Lung (tissue), 12 donors: Measurements from ENCODE around the gene ZNF415. TPM values are rescaled to one million over a fixed set of nuclear protein-coding genes. Genes with fewer than 3 reads are reported as not detected.

Source experiments
- ATAC-seq: fragments of 200-7000 bp; cut with Tn5 transposase; one replicate; pipeline ENCODE4 v1.9.1; 2020; ENCODE audit warnings: moderate number of reproducible peaks; ENCODE audit not compliant: insufficient read depth, low FRiP score
- DNase-seq, 3 donors: peaks; one replicate each; pipeline ENCODE4 v3.0.0-alpha.2; 2013 to 2017
- H3K27ac ChIP-seq, 2 donors: one replicate each; pipeline ENCODE4 v1.5.1; 2013; ENCODE audit warnings: mild to moderate bottlenecking in 2 of 2, moderate library complexity in 2 of 2, control low read depth in 1 of 2, inconsistent platforms in 1 of 2, low read depth in 1 of 2, low read length in 1 of 2
- H3K27me3 ChIP-seq, 3 donors: one replicate each; pipeline ENCODE4 v1.5.1; 2013; ENCODE audit warnings: low read length in 2 of 3; ENCODE audit not compliant: control insufficient read depth in 3 of 3, insufficient read depth in 3 of 3
- H3K36me3 ChIP-seq, 4 donors: one replicate each; pipeline ENCODE4 v1.5.1; 2013; ENCODE audit warnings: low read length in 4 of 4, mild to moderate bottlenecking in 1 of 4, moderate library complexity in 1 of 4; ENCODE audit not compliant: control insufficient read depth in 4 of 4, insufficient read depth in 4 of 4
- H3K4me1 ChIP-seq, 5 donors: one replicate each; pipeline ENCODE4 v1.5.1; 2013; ENCODE audit warnings: low read length in 5 of 5, mild to moderate bottlenecking in 2 of 5, moderate library complexity in 1 of 5; ENCODE audit not compliant: control insufficient read depth in 5 of 5, insufficient read depth in 5 of 5
- H3K4me3 ChIP-seq: one replicate; pipeline ENCODE4 v1.5.1; 2013; ENCODE audit warnings: mild to moderate bottlenecking, control low read depth, moderate library complexity
- H3K9ac ChIP-seq, 2 donors: one replicate each; pipeline ENCODE4 v1.5.1; 2013; ENCODE audit warnings: low read length in 2 of 2, control low read depth in 1 of 2; ENCODE audit not compliant: insufficient read depth in 1 of 2
- H3K9me3 ChIP-seq, 4 donors: one replicate each; pipeline ENCODE4 v1.5.1; 2013; ENCODE audit warnings: low read length in 3 of 4, mild to moderate bottlenecking in 1 of 4, moderate library complexity in 1 of 4; ENCODE audit not compliant: control insufficient read depth in 4 of 4, insufficient read depth in 3 of 4
- WGBS, 2 donors: extraction: QIAGEN DNeasy Blood & Tissue Kit; methylation state at CpG; one replicate each; pipeline ENCODE4 v1.1.7; 2013; 5-methylcytosine and 5-hydroxymethylcytosine counted together
- polyA plus RNA-seq, 2 donors: library from polyadenylated mRNA; stranded (reverse); fragments of 200-250 nt; gene quantifications; one replicate each; pipeline ENCODE4 v1.2.1, GENCODE V29; 2013
- total RNA-seq, 2 donors: library from RNA; depleted of rRNA in 1 of 2; stranded (reverse); fragments of >200 nt in 1 of 2; gene quantifications; one replicate each; pipeline ENCODE4 v1.2.1, GENCODE V29; 2014 to 2021
- TF ChIP-seq, protein P1 (sequence below): IDR thresholded peaks from 2 replicates; pipeline ENCODE4 v1.5.1; 2012; ENCODE audit warnings: mild to moderate bottlenecking; ENCODE audit errors: control extremely low read depth, extremely low read depth
- donor health status: control.
- donor health status: control.
- donor health status: Bipolar disorder and iron deficiency.
- donor health status: healthy.
- donor health status: DM: yes; HTN: yes; CAD: no.

The ZNF415 gene
- total and polyA plus RNA-seq, 4 donors = 3.1 to 16.6 (median 3.9) TPM

- no peak overlapping the region for H3K9ac ChIP-seq
- no peaks in the 10 kb centered on the region for H3K4me1 ChIP-seq
- peaks cover 0 to 9% (median 4%) of the 10 kb centered on the region in 4 donors for H3K9me3 ChIP-seq
- DNase-seq (no peak), ATAC-seq (no peak)
- no peak overlapping the region for H3K4me3 ChIP-seq
- TF ChIP-seq, protein P1, sequence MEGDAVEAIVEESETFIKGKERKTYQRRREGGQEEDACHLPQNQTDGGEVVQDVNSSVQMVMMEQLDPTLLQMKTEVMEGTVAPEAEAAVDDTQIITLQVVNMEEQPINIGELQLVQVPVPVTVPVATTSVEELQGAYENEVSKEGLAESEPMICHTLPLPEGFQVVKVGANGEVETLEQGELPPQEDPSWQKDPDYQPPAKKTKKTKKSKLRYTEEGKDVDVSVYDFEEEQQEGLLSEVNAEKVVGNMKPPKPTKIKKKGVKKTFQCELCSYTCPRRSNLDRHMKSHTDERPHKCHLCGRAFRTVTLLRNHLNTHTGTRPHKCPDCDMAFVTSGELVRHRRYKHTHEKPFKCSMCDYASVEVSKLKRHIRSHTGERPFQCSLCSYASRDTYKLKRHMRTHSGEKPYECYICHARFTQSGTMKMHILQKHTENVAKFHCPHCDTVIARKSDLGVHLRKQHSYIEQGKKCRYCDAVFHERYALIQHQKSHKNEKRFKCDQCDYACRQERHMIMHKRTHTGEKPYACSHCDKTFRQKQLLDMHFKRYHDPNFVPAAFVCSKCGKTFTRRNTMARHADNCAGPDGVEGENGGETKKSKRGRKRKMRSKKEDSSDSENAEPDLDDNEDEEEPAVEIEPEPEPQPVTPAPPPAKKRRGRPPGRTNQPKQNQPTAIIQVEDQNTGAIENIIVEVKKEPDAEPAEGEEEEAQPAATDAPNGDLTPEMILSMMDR = no peak
- H3K27ac ChIP-seq = no peak overlapping the region
- H3K27me3 ChIP-seq = no peaks in the 10 kb centered on the region
- 95 to 99% methylated on average over 2 of the region's 2 CpGs for WGBS, 2 donors
- H3K36me3 ChIP-seq = peaks cover 16 to 47% (median 39%) of the 10 kb centered on the region in 4 donors
These were observed 20.4 kb downstream of the ZNF415 start for GRCh38 chr19:53112286-53112685.

GRCh38 chr19:53109527-53109926 lies 23.2 kb downstream of the ZNF415 start:
- peaks cover 13 to 25% (median 21%) of the 10 kb centered on the region in 4 donors for H3K36me3 ChIP-seq
- no peak overlapping the region for H3K4me3 ChIP-seq
- WGBS, 2 donors = 96 to 98% methylated on average over 5 of the region's 5 CpGs
- DNase-seq (no peak), ATAC-seq (no peak)
- no peaks in the 10 kb centered on the region for H3K4me1 ChIP-seq
- no peak overlapping the region for H3K9ac ChIP-seq
- H3K27me3 ChIP-seq = no peaks in the 10 kb centered on the region
- TF ChIP-seq, protein P1 = no peak
- H3K9me3 ChIP-seq = peaks cover 0 to 8% (median 2%) of the 10 kb centered on the region in 4 donors
- no peak overlapping the region for H3K27ac ChIP-seq

DNA sequence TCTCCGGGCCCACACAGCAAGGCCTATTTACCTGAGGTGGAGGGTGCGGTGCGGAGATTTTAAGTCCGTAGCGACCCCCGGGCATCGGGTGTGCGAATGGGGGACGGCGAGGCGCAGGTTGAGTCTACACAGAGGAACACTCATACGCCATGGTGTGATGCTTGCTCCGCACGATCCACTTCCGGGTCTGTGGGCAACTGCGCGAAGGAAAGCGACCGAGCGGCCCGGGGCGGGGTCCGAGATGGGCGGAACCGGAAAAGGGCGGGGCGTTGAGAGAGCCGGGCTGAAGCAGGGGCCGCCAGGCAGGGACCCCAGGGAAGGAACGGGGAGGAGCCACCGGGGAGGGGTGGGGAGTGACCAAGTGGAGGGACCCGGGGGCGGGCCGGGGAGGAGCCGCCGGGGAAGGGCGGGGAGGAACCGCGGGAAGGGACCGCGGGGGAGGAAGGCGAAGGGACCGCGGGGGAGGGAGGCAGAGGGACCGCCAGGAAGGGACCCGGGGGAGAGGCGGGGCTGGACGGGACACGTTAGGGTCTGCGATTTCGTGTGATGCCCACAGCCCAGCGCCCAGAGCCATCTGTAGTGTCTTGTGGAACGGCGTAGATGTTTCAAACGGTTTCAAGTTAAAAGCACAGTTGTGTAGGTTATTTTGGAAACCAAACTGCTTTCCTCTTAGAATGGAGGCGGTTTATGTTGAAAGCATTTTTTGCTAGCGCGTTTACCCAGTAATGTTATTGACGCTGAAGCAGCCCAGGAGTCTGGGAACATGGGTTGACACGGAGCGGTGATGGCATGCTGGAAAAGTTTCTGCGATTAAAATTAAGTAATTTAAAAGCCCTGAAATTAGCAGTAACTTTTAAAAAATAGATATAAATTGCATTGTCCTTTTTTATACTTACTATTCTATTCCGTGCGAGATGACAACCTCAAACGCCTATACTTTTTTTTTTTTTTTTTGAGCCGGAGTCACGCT lies 29.2 kb downstream of the ZNF415 start, which contains the start of gene ZNF160:
TSS of gene ZNF160 (minus strand) at position 189 of the 970 bp plus-strand sequence. CDS start 17,146 bp downstream, outside the sequence.
- TF ChIP-seq, protein P1 = no peak
- 2% methylated on average over 63 to 67 of the region's 67 CpGs for WGBS, 2 donors
- Histone ChIP-seq H3K4me1 (peaks cover 4 to 14% (median 6%) of the 10 kb centered on the region in 5 donors), H3K27ac (peak within 1 kb of the TSS; percentile 95), H3K9me3 (peaks cover 0 to 3% (median under 1%) of the 10 kb centered on the region in 4 donors), H3K4me3 (peak within 1 kb of the TSS; percentile 79), H3K9ac (peak within 1 kb of the TSS; percentile 82 to 97), H3K36me3 (peaks cover 3 to 6% (median 5%) of the 10 kb centered on the region in 4 donors), H3K27me3 (no peaks in the 10 kb centered on the region)
- DNase-seq (peak; percentile 99), ATAC-seq (peak; percentile 99)
